Skeletal muscle tissue (tissue), 4 donors: ENCODE measurements around the gene YPEL4. TPM values are rescaled to one million over a fixed set of nuclear protein-coding genes. Genes with fewer than 3 reads are reported as not detected.

Experiments used
- H3K27ac ChIP-seq: one replicate; pipeline ENCODE4 v1.7.0; 2013; ENCODE audit warnings: mild to moderate bottlenecking, low read depth, low read length, inconsistent platforms
- H3K27me3 ChIP-seq, 3 donors: one replicate each; pipeline ENCODE4 v1.7.0; 2013; ENCODE audit warnings: low read length in 3 of 3; ENCODE audit not compliant: control insufficient read depth in 3 of 3, insufficient read depth in 3 of 3
- H3K36me3 ChIP-seq, 3 donors: one replicate each; pipeline ENCODE4 v1.7.0; 2013; ENCODE audit warnings: low read length in 3 of 3; ENCODE audit not compliant: control insufficient read depth in 3 of 3, insufficient read depth in 3 of 3
- H3K4me1 ChIP-seq, 3 donors: one replicate each; pipeline ENCODE4 v1.7.0; 2013; ENCODE audit warnings: low read length in 3 of 3, mild to moderate bottlenecking in 3 of 3; ENCODE audit not compliant: control insufficient read depth in 3 of 3, insufficient read depth in 3 of 3
- H3K4me3 ChIP-seq, 3 donors: one replicate each; pipeline ENCODE4 v1.7.0; 2013; ENCODE audit warnings: low read length in 3 of 3
- H3K9ac ChIP-seq, 3 donors: one replicate each; pipeline ENCODE4 v1.7.0; 2013; ENCODE audit warnings: low read length in 3 of 3, mild to moderate bottlenecking in 3 of 3, moderate library complexity in 2 of 3, low read depth in 1 of 3
- H3K9me3 ChIP-seq, 3 donors: one replicate each; pipeline ENCODE4 v1.7.0; 2013; ENCODE audit warnings: low read length in 3 of 3; ENCODE audit not compliant: control insufficient read depth in 3 of 3
- total RNA-seq: library from RNA; depleted of rRNA; stranded (reverse); fragments of >200 nt; gene quantifications from one replicate; pipeline ENCODE4 v1.2.3, GENCODE V29; 2014
- donor health status: Osteomylitis.

The YPEL4 gene
- total RNA-seq, 1 donor from 2014 or later: 0.52 TPM

GRCh38 chr11:57645689-57646085 is 4.0 kb downstream of the YPEL4 start:
- Histone ChIP-seq H3K27ac (peak overlapping the region; percentile 21), H3K9me3 (no peaks in the 10 kb centered on the region), H3K36me3 (no peaks in the 10 kb centered on the region), H3K27me3 (peaks cover 40 to 48% (median 44%) of the 10 kb centered on the region in 3 donors), H3K4me1 (peaks cover 42 to 52% (median 44%) of the 10 kb centered on the region in 3 donors), H3K4me3 (no peak overlapping the region), H3K9ac (no peak overlapping the region)

- Histone ChIP-seq H3K27ac (no peak overlapping the region), H3K9me3 (no peaks in the 10 kb centered on the region), H3K27me3 (peaks cover 40 to 42% (median 41%) of the 10 kb centered on the region in 3 donors), H3K4me3 (peak overlapping the region in 1 of 3 donors; percentile 19), H3K4me1 (peaks cover 47 to 54% (median 48%) of the 10 kb centered on the region in 3 donors), H3K9ac (peak overlapping the region in 2 of 3 donors; percentile 27 to 38), H3K36me3 (no peaks in the 10 kb centered on the region)
Measured at GRCh38 chr11:57644748-57645688, 4.7 kb downstream of the YPEL4 start.

- Histone ChIP-seq H3K27me3 (peaks cover 32 to 39% (median 33%) of the 10 kb centered on the region in 3 donors), H3K9ac (no peak overlapping the region), H3K9me3 (no peaks in the 10 kb centered on the region), H3K4me3 (no peak overlapping the region), H3K4me1 (peaks cover 46 to 56% (median 50%) of the 10 kb centered on the region in 3 donors), H3K36me3 (no peaks in the 10 kb centered on the region), H3K27ac (no peak overlapping the region)
Measured at GRCh38 chr11:57643802-57644201, 5.9 kb downstream of the YPEL4 start.

GRCh38 chr11:57641011-57641807 is 8.5 kb downstream of the YPEL4 start:
- H3K4me1 ChIP-seq: peaks cover 37 to 44% (median 43%) of the 10 kb centered on the region in 3 donors
- no peak overlapping the region for H3K4me3 ChIP-seq
- H3K27ac ChIP-seq: no peak overlapping the region
- no peaks in the 10 kb centered on the region for H3K36me3 ChIP-seq
- H3K9ac ChIP-seq: no peak overlapping the region
- H3K9me3 ChIP-seq: no peaks in the 10 kb centered on the region
- H3K27me3 ChIP-seq: peaks cover 14 to 21% (median 21%) of the 10 kb centered on the region in 3 donors

GRCh38 chr11:57640068-57640800 is 9.5 kb downstream of the YPEL4 start:
- Histone ChIP-seq H3K27ac (no peak overlapping the region), H3K27me3 (peaks cover 5 to 15% (median 13%) of the 10 kb centered on the region in 3 donors), H3K36me3 (no peaks in the 10 kb centered on the region), H3K9ac (peak overlapping the region in 2 of 3 donors; percentile 23 to 76), H3K9me3 (no peaks in the 10 kb centered on the region), H3K4me1 (peaks cover 36 to 38% (median 37%) of the 10 kb centered on the region in 3 donors), H3K4me3 (peak overlapping the region in 1 of 3 donors; percentile 10)

GRCh38 chr11:57639321-57640067 is 10.2 kb downstream of the YPEL4 start:
- peaks cover 5 to 15% (median 13%) of the 10 kb centered on the region in 3 donors for H3K27me3 ChIP-seq
- peak overlapping the region; percentile 73 to 89 (median 81) for H3K4me3 ChIP-seq
- peak overlapping the region in 2 of 3 donors; percentile 23 to 76 for H3K9ac ChIP-seq
- peaks cover 31 to 35% (median 32%) of the 10 kb centered on the region in 3 donors for H3K4me1 ChIP-seq
- no peaks in the 10 kb centered on the region for H3K36me3 ChIP-seq
- H3K27ac ChIP-seq: peak overlapping the region; percentile 30
- no peaks in the 10 kb centered on the region for H3K9me3 ChIP-seq

GRCh38 chr11:57638811-57639320 is 10.8 kb downstream of the YPEL4 start:
- Histone ChIP-seq H3K9ac (peak overlapping the region; percentile 71 to 79 (median 76)), H3K4me3 (peak overlapping the region; percentile 73 to 89 (median 81)), H3K36me3 (no peaks in the 10 kb centered on the region), H3K4me1 (peaks cover 30 to 34% (median 31%) of the 10 kb centered on the region in 3 donors), H3K27me3 (peaks cover 5 to 16% (median 15%) of the 10 kb centered on the region in 3 donors), H3K9me3 (no peaks in the 10 kb centered on the region), H3K27ac (peak overlapping the region; percentile 68)

- peak overlapping the region; percentile 71 to 79 (median 76) for H3K9ac ChIP-seq
- H3K4me1 ChIP-seq: peaks cover 30 to 34% (median 31%) of the 10 kb centered on the region in 3 donors
- H3K27ac ChIP-seq: peak overlapping the region; percentile 68
- H3K27me3 ChIP-seq: peaks cover 5 to 20% (median 19%) of the 10 kb centered on the region in 3 donors
- no peaks in the 10 kb centered on the region for H3K9me3 ChIP-seq
- no peaks in the 10 kb centered on the region for H3K36me3 ChIP-seq
- peak overlapping the region; percentile 73 to 89 (median 81) for H3K4me3 ChIP-seq
Measured at GRCh38 chr11:57638005-57638781, 11.5 kb downstream of the YPEL4 start.
